CD14-positive monocyte (primary cell): ENCODE measurements around the gene TNFRSF14. TPM values are rescaled to one million over a fixed set of nuclear protein-coding genes. Genes with fewer than 3 reads are reported as not detected.
A peak's percentile ranks its signal among the peaks of the same experiment; 100 is the strongest.

ENCODE experiments used
- DNase-seq, 3 donors: peaks; one replicate each; pipeline ENCODE4 v3.0.0-alpha.2; 2011 to 2022
- H2AFZ ChIP-seq: 2 replicates; pipeline ENCODE4 v1.6.0; 2012; ENCODE audit warnings: mild to moderate bottlenecking, low read depth, low read length, inconsistent platforms; ENCODE audit not compliant: insufficient read depth, poor library complexity, severe bottlenecking
- H3K27ac ChIP-seq, 2 donors: 1 replicate in 1 of 2; 2 replicates in 1 of 2; pipeline ENCODE4 v1.5.1; 2012 to 2013; ENCODE audit warnings: low read length in 2 of 2, control low read depth in 1 of 2, inconsistent platforms in 1 of 2, low read depth in 1 of 2, mild to moderate bottlenecking in 1 of 2
- H3K27me3 ChIP-seq, 2 donors: one replicate each; pipeline versions ENCODE4 v1.6.0 to v1.6.1; 2011 to 2013; ENCODE audit warnings: low read length in 2 of 2; ENCODE audit not compliant: control insufficient read depth in 2 of 2, insufficient read depth in 2 of 2
- H3K36me3 ChIP-seq, 2 donors: replicated peaks in 1 of 2; 1 replicate in 1 of 2; 2 replicates in 1 of 2; pipeline versions ENCODE4 v1.5.1 to v1.6.1; 2012 to 2013; ENCODE audit warnings: low read length in 2 of 2, control low read depth in 1 of 2, inconsistent platforms in 1 of 2, mild to moderate bottlenecking in 1 of 2; ENCODE audit not compliant: insufficient read depth in 2 of 2, control insufficient read depth in 1 of 2
- H3K4me1 ChIP-seq, 2 donors: 1 replicate in 1 of 2; 2 replicates in 1 of 2; pipeline versions ENCODE4 v1.5.1 to v1.6.1; 2012 to 2013; ENCODE audit warnings: low read length in 2 of 2, control low read depth in 1 of 2, inconsistent platforms in 1 of 2, mild to moderate bottlenecking in 1 of 2, moderate library complexity in 1 of 2; ENCODE audit not compliant: insufficient read depth in 2 of 2, control insufficient read depth in 1 of 2
- H3K4me2 ChIP-seq: replicated peaks from 2 replicates; pipeline ENCODE3; 2012; ENCODE audit warnings: low read length, moderate library complexity, mild to moderate bottlenecking; ENCODE audit not compliant: poor library complexity, severe bottlenecking; ENCODE audit errors: extremely low read depth
- H3K4me3 ChIP-seq, 3 experiments: fragments of 200-600 bp in 1 of 3; sonication (generic) in 1 of 3; replicated peaks in 1 of 3; 1 replicate in 2 of 3; 2 replicates in 1 of 3; pipeline ENCODE4 v1.5.1; 2011 to 2013; ENCODE audit warnings: low read length in 3 of 3, mild to moderate bottlenecking in 3 of 3, control low read depth in 2 of 3, low read depth in 2 of 3, inconsistent platforms in 1 of 3, moderate library complexity in 1 of 3
- H3K79me2 ChIP-seq: 2 replicates; pipeline ENCODE4 v1.6.0; 2012; ENCODE audit warnings: mild to moderate bottlenecking, control low read depth, inconsistent platforms, low read length, moderate library complexity; ENCODE audit not compliant: insufficient read depth
- H3K9ac ChIP-seq: 2 replicates; pipeline ENCODE4 v1.6.0; 2017; ENCODE audit warnings: low read length, mild to moderate bottlenecking; ENCODE audit not compliant: insufficient read depth, poor library complexity, severe bottlenecking
- H3K9me3 ChIP-seq, 2 donors: replicated peaks in 1 of 2; 1 replicate in 1 of 2; 2 replicates in 1 of 2; pipeline versions ENCODE4 v1.5.1 to v1.6.1; 2012 to 2013; ENCODE audit warnings: low read length in 2 of 2, control low read depth in 1 of 2; ENCODE audit not compliant: control insufficient read depth in 1 of 2, insufficient read depth in 1 of 2
- H4K20me1 ChIP-seq: 2 replicates; pipeline ENCODE4 v1.6.0; 2012; ENCODE audit warnings: mild to moderate bottlenecking, low read length, control low read depth, moderate library complexity; ENCODE audit not compliant: insufficient read depth
- H3K27ac Mint-ChIP-seq, 7 donors: one replicate each; pipeline ENCODE4 v1.8.0; 2020; ENCODE audit warnings: mild to moderate bottlenecking in 7 of 7, mixed read lengths in 7 of 7, moderate library complexity in 6 of 7, inconsistent platforms in 2 of 7
- H3K27me3 Mint-ChIP-seq, 3 donors: one replicate each; pipeline ENCODE4 v1.8.0; 2021 to 2022; ENCODE audit warnings: low read depth in 3 of 3, mild to moderate bottlenecking in 3 of 3, mixed read lengths in 3 of 3, moderate library complexity in 3 of 3, inconsistent platforms in 1 of 3
- H3K36me3 Mint-ChIP-seq, 2 donors: one replicate each; pipeline ENCODE4 v1.8.0; 2020; ENCODE audit warnings: mixed read lengths in 2 of 2, inconsistent platforms in 1 of 2, mild to moderate bottlenecking in 1 of 2
- H3K4me1 Mint-ChIP-seq: one replicate; pipeline ENCODE4 v1.8.0; 2020; ENCODE audit warnings: mild to moderate bottlenecking, mixed read lengths
- H3K4me3 Mint-ChIP-seq, 2 donors: one replicate each; pipeline ENCODE4 v1.8.0; 2020; ENCODE audit warnings: mild to moderate bottlenecking in 2 of 2, mixed read lengths in 2 of 2, moderate library complexity in 1 of 2
- H3K9me3 Mint-ChIP-seq, 7 donors: one replicate each; pipeline ENCODE4 v1.8.0; 2020 to 2022; ENCODE audit warnings: mixed read lengths in 7 of 7, mild to moderate bottlenecking in 6 of 7, moderate library complexity in 6 of 7, inconsistent platforms in 2 of 7
- WGBS: methylation state at CpG from one replicate; pipeline ENCODE4 v1.1.5; 2013; ENCODE audit warnings: missing lambda C conversion rate; ENCODE audit not compliant: insufficient coverage; 5-methylcytosine and 5-hydroxymethylcytosine counted together
- intact Hi-C, 2 donors: fragments of 100-400 bp; cut with micrococcal nuclease; formaldehyde crosslinking; loops; one replicate each; pipeline versions ENCODE4 v1.15.0 to v1.15.1; 2023
- polyA plus RNA-seq, 3 donors: library from polyadenylated mRNA; depleted of rRNA in 1 of 3; unstranded in 2 of 3; stranded (reverse) in 1 of 3; fragments of 300-500 nt in 2 of 3; fragments of >200 nt in 1 of 3; fragmentation: Illumina TruSeq in 2 of 3; gene quantifications; 1 replicate in 2 of 3; 2 replicates in 1 of 3; pipeline ENCODE4 v1.2.3, GENCODE V29; 2012 to 2021
- TF ChIP-seq, protein P1 (sequence below): fragments of 200-600 bp; IDR thresholded peaks from one replicate; pipeline ENCODE4 v1.8.0; 2022; ENCODE audit warnings: antibody characterized with exemption, mild to moderate bottlenecking

TNFRSF14 gene
- polyA plus RNA-seq, 3 donors: 62.1 to 512 (median 64.4) TPM

DNA sequence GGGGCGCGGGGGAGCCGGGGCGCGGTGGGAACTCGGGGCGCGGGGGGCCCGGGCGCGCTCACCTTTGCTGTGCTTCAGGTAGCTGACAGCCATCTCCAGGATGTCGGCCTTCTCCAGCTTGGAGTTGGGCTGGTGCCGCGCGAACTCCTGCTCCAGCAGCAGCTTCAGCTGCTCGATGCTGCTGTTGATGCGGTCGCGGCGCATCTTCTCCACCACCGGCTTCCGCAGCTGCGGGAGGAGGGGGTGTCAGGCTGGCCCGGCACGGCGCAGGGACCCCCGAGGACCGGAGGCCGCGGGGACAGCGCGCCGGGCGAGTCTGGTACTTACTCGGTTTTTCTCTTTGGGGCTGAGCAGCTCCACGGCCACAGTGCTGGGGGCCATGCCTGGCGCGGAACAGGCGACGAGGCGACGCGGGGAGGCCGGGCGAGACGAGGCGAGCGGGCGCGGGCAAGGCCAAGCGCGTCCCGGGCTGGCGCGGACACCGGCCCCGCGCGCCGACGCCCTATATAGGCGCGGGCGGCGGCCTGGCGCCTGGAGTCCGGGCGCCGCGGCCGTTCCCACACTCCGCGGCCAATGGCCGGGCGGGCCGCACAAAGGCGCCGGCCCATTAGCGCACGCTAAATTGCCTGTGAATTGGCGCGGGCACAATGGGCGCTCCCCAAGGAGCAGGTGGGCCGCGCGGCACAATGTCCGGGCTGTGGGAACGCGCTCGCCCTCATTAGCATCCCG is 26.2 kb upstream of the TNFRSF14 start, which contains the start of gene HES5:
TSS of gene HES5 (minus strand) at position 480 of the 729 bp plus-strand sequence. CDS start at position 381, 99 bp downstream.
- Mint-ChIP-seq H3K36me3 (peaks cover 3 to 5% of the 10 kb centered on the region in 2 donors), H3K4me3 (peak within 1 kb of the TSS; percentile 39 to 78), H3K4me1 (peaks cover 19% of the 10 kb centered on the region), H3K27me3 (peaks cover 44 to 78% (median 67%) of the 10 kb centered on the region in 3 donors), H3K9me3 (peaks cover 0 to 11% (median 0%) of the 10 kb centered on the region in 7 donors), H3K27ac (no peak within 1 kb of the TSS)
- H3K27ac ChIP-seq: no peak within 1 kb of the TSS
- TF ChIP-seq, protein P1, sequence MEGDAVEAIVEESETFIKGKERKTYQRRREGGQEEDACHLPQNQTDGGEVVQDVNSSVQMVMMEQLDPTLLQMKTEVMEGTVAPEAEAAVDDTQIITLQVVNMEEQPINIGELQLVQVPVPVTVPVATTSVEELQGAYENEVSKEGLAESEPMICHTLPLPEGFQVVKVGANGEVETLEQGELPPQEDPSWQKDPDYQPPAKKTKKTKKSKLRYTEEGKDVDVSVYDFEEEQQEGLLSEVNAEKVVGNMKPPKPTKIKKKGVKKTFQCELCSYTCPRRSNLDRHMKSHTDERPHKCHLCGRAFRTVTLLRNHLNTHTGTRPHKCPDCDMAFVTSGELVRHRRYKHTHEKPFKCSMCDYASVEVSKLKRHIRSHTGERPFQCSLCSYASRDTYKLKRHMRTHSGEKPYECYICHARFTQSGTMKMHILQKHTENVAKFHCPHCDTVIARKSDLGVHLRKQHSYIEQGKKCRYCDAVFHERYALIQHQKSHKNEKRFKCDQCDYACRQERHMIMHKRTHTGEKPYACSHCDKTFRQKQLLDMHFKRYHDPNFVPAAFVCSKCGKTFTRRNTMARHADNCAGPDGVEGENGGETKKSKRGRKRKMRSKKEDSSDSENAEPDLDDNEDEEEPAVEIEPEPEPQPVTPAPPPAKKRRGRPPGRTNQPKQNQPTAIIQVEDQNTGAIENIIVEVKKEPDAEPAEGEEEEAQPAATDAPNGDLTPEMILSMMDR: no peak
- peaks cover 19% of the 10 kb centered on the region for H4K20me1 ChIP-seq
- peak within 1 kb of the TSS; percentile 34 for H3K4me2 ChIP-seq
- no peak within 1 kb of the TSS for H3K9ac ChIP-seq
- H3K36me3 ChIP-seq: no peaks in the 10 kb centered on the region
- peaks cover 30 to 67% of the 10 kb centered on the region in 2 donors for H3K27me3 ChIP-seq
- H3K4me1 ChIP-seq: peaks cover 26 to 32% of the 10 kb centered on the region in 2 donors
- intact Hi-C loops: loop anchor here (5.0 to 10.0 kb wide), 5 partner anchors 57 to 325 kb away; partner anchors contain the start of genes MORN1 (in 1 of the 2), PEX10 (in 1 of the 2), PRXL2B (in 1 of the 2) and RER1 (in 1 of the 2)
- DNase-seq: no peak
- peak within 1 kb of the TSS in 1 of 3 experiments; percentile 11 for H3K4me3 ChIP-seq
- no peak within 1 kb of the TSS for H2AFZ ChIP-seq
- 1% methylated on average over 81 of the region's 91 CpGs for WGBS
- peaks cover 11% of the 10 kb centered on the region for H3K79me2 ChIP-seq
- no peaks in the 10 kb centered on the region for H3K9me3 ChIP-seq

DNA sequence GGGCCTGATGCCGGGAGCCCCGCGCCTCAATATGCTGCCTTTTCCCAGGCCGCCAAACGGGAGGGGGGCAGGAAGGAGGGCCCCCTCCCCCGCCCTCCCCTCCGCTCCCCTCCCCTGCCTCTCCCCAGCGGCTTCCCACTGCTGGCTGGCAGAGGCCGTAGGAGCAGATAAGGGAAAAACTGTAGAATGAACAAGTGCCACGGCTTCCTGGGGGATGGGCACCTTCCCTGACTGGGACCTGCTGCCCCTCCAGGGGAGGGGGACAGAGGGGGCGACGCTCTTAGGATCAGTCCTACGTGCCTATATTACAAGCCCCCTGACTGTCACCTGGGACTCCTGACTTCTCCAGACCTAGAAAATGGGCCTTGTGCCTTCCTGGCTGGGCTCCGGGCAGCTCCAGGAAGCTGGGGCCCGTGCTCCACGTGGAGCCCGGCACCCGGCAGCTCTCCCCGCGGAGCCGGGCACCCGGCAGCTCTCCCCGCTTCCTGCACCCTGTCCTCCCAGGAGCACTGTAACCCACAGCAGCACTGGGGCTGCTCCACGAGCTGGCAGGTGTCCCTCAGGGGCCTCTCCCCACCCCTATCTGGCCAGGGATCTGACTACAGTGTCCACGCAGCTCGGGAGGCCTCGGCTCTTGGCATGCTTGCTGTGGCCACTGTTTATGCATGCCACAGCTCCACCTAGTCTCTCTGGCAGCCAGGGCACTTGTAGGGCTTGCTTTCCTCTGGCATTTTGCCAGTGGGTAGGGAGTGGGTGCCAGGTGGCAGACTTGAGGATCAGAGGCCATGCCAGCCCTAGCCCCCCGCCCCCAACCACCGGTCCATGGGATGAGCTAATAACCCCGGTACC is 25.4 kb upstream of the TNFRSF14 start:
- peaks cover 18 to 24% of the 10 kb centered on the region in 2 donors for H3K4me1 ChIP-seq
- Mint-ChIP-seq H3K9me3 (peaks cover 0 to 11% (median 0%) of the 10 kb centered on the region in 7 donors), H3K27ac (no peak overlapping the region), H3K36me3 (peaks cover 0 to 3% of the 10 kb centered on the region in 2 donors), H3K27me3 (peaks cover 44 to 84% (median 69%) of the 10 kb centered on the region in 3 donors), H3K4me3 (no peak overlapping the region), H3K4me1 (peaks cover 12% of the 10 kb centered on the region)
- TF ChIP-seq, protein P1: no peak
- H3K36me3 ChIP-seq: no peaks in the 10 kb centered on the region
- H3K9me3 ChIP-seq: no peaks in the 10 kb centered on the region
- H3K79me2 ChIP-seq: peaks cover 3% of the 10 kb centered on the region
- H2AFZ ChIP-seq: no peak overlapping the region
- no peak overlapping the region for H3K4me2 ChIP-seq
- no peak overlapping the region for H3K4me3 ChIP-seq
- H4K20me1 ChIP-seq: peaks cover 11% of the 10 kb centered on the region
- H3K9ac ChIP-seq: no peak overlapping the region
- peaks cover 30 to 71% of the 10 kb centered on the region in 2 donors for H3K27me3 ChIP-seq
- WGBS: 13% methylated on average over 22 of the region's 30 CpGs
- no peak for DNase-seq
- H3K27ac ChIP-seq: no peak overlapping the region
- intact Hi-C loops: no loop called here
